Choroid plexus epithelial cell (primary cell): Measurements from ENCODE around the gene AQP6.

ENCODE experiments used
- DNase-seq: peaks from one replicate; pipeline ENCODE4 v3.0.0-alpha.2; 2010; ENCODE audit warnings: low read depth
- H3K4me3 ChIP-seq: 2 replicates; pipeline ENCODE4 v1.5.1; 2011; ENCODE audit warnings: low read depth, mild to moderate bottlenecking, control low read depth, low read length, moderate library complexity
- TF ChIP-seq, protein P1 (sequence below): conservative IDR thresholded peaks from 2 replicates; pipeline ENCODE4 v1.5.1; 2011; ENCODE audit warnings: low read depth, mild to moderate bottlenecking, control low read depth, inconsistent platforms, low read length, moderate library complexity

AQP6 gene

DNA sequence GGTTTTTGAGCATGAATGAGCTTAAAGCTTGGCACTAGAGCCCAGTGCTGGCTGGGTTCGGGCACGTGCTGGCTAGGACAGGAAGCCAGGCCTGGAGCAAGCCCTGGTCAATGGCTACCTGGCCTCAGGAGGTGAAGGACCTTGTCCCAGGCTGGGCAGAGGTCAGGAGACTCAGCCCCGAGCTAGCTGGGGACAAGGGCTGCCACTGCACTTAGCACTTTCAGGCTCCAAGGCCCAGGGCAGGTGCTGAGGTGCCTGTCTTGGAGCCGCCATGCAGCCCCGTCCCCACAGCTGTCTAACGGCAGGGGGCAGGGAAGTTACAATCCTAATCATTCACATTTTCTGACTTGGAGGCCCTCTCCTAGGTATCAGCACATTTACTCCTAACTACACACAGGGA lies 4.3 kb upstream of the AQP6 start:
- H3K4me3 ChIP-seq, result no peak overlapping the region
- no peak for DNase-seq
- TF ChIP-seq, protein P1, sequence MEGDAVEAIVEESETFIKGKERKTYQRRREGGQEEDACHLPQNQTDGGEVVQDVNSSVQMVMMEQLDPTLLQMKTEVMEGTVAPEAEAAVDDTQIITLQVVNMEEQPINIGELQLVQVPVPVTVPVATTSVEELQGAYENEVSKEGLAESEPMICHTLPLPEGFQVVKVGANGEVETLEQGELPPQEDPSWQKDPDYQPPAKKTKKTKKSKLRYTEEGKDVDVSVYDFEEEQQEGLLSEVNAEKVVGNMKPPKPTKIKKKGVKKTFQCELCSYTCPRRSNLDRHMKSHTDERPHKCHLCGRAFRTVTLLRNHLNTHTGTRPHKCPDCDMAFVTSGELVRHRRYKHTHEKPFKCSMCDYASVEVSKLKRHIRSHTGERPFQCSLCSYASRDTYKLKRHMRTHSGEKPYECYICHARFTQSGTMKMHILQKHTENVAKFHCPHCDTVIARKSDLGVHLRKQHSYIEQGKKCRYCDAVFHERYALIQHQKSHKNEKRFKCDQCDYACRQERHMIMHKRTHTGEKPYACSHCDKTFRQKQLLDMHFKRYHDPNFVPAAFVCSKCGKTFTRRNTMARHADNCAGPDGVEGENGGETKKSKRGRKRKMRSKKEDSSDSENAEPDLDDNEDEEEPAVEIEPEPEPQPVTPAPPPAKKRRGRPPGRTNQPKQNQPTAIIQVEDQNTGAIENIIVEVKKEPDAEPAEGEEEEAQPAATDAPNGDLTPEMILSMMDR, result no peak

GRCh38 chr12:49969027-49969426 lies 3.7 kb upstream of the AQP6 start:
- DNase-seq, result no peak
- TF ChIP-seq, protein P1, result no peak
- no peak overlapping the region for H3K4me3 ChIP-seq

DNA sequence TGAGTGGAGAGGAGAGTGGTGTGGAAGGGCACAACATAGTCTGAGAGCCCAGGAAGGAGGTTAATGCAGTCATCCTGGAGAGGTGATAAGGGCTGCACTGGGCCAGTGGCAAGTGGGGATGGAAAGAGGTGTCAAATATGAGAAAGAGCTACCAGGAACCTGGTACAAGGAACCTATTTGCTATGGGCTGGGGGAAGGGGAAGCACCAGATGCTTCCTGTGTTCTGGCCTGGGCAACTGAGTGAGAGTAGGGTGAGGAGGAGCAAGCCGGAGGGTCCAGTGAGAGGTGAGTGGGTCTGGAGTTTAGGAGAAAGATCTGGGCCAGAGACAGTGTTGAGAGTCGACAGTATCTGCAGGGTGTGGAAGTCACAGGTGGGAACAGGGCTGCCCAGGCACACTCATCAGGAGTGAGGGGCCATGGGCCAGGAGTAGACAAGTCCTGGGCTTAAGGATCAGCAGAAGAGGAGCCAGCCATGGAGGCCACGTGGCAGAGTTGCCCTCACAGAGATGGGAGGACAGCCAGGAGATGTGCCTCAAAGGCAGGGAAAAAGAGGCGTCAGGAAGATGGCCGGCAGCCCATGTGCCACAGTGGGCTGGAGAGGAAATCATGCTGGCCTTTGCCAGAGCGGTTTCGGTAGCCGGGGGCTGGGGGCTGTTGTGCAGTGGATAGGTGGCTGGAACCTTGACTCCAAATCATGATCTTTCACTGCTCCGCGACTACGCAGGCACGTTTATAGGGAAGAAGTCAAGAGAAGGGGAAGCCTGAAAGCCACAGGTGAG lies 2.9 kb upstream of the AQP6 start:
- no peak overlapping the region for H3K4me3 ChIP-seq
- TF ChIP-seq, protein P1, result no peak
- DNase-seq, result no peak

DNA sequence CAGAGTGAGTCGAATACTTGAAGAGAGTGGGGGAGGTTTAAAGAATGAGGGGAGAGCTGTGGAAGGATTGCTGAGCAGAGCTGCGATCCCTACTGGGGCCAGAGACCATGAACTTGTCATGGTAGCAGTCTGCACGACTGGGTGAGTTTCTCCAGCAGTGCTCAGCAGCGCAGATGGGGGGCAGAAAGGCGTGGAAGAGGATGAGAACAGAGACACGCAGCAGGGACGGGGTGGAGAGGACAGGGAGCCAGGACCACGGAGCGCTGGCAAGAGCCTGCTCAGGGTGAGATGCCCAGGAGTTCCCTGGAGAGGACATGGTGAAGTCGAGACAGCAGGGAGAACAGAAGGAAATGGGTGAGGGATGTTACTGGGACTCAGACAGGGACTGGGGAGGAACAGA lies 2.1 kb upstream of the AQP6 start:
- H3K4me3 ChIP-seq, result no peak overlapping the region
- TF ChIP-seq, protein P1, result no peak
- DNase-seq, result no peak

GRCh38 chr12:49971141-49971540 lies 1.6 kb upstream of the AQP6 start:
- TF ChIP-seq, protein P1, result no peak
- DNase-seq, result no peak
- no peak overlapping the region for H3K4me3 ChIP-seq

DNA sequence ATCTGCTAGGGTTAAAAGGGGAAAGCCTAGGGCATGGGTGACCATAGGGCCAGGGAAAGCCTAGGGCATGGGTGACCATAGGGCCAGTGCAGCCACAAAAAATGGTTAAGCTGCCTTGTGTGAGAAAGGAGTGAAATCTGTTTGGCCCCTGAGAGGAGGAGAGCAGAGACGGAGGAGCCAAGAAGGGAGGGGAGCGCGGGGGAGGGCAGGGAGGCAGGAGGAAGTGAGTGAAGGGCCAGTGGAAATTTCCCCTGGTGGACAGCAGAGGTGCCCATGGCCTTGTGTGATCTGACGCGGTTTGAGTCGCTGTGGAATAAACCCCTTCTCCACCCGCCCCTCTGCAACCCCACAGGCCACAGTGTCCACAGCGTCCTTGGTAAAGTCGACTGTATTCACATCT lies 618 bp upstream of the AQP6 start:
- TF ChIP-seq, protein P1, result no peak
- no peak overlapping the region for H3K4me3 ChIP-seq
- no peak for DNase-seq

GRCh38 chr12:49973361-49973830 lies 649 bp downstream of the AQP6 start:
- H3K4me3 ChIP-seq, result no peak overlapping the region
- TF ChIP-seq, protein P1, result no peak
- no peak for DNase-seq
